Calu3 (cell line): ENCODE data around the gene CAV2. TPM values are rescaled to one million over a fixed set of nuclear protein-coding genes. Genes with fewer than 3 reads are reported as not detected.

ENCODE experiments used
- BruUV-seq: library from RNA; stranded (reverse); fragments of 400-500 nt; replicated peaks from 2 replicates; lab custom pipeline; 2021; lab: Mats Ljungman, UMichigan
- CTCF ChIA-PET: fragments of 300-600 bp; sonication (Branson Sonifier 250); formaldehyde crosslinking; loops from one replicate; lab custom pipeline; 2022; ENCODE audit warnings: antibody characterized with exemption; lab: Charles Lee
- DNase-seq: peaks from one replicate; pipeline ENCODE4 v3.0.0; 2022
- H3K27ac Mint-ChIP-seq: one replicate; pipeline ENCODE4 v1.8.0; 2022; ENCODE audit warnings: mixed read lengths; ENCODE audit not compliant: unreplicated experiment
- H3K27me3 Mint-ChIP-seq: one replicate; pipeline ENCODE4 v1.8.0; 2022; ENCODE audit warnings: mixed read lengths; ENCODE audit not compliant: unreplicated experiment
- H3K36me3 Mint-ChIP-seq: one replicate; pipeline ENCODE4 v1.8.0; 2022; ENCODE audit warnings: mild to moderate bottlenecking, moderate library complexity, mixed read lengths; ENCODE audit not compliant: insufficient read depth, unreplicated experiment
- H3K4me1 Mint-ChIP-seq: one replicate; pipeline ENCODE4 v1.8.0; 2022; ENCODE audit warnings: mild to moderate bottlenecking, low read depth, mixed read lengths; ENCODE audit not compliant: unreplicated experiment
- H3K4me3 Mint-ChIP-seq: one replicate; pipeline ENCODE4 v1.8.0; 2022; ENCODE audit warnings: mild to moderate bottlenecking, low read depth, moderate library complexity, mixed read lengths; ENCODE audit not compliant: unreplicated experiment
- H3K9me3 Mint-ChIP-seq: one replicate; pipeline ENCODE4 v1.8.0; 2022; ENCODE audit warnings: low read depth, mixed read lengths; ENCODE audit not compliant: unreplicated experiment
- intact Hi-C: fragments of 100-400 bp; cut with micrococcal nuclease; formaldehyde crosslinking; loops from one replicate; pipeline ENCODE4 v1.10.0; 2022; ENCODE audit not compliant: unreplicated experiment
- total RNA-seq: library from RNA; stranded (reverse); gene quantifications from 2 replicates; pipeline ENCODE4 v1.2.3, GENCODE V29; 2022
- TF ChIP-seq, protein P1 (sequence below): fragments of 200-600 bp; IDR thresholded peaks from one replicate; pipeline ENCODE4 v1.8.0; 2022; ENCODE audit warnings: antibody characterized with exemption; ENCODE audit not compliant: unreplicated experiment

CAV2 gene
- total RNA-seq, 1 experiment from 2014 or later, result 76.4 TPM

GRCh38 chr7:116554911-116555310 is 55.4 kb downstream of the CAV2 start:
- CTCF ChIA-PET, result interaction anchor here (0.6 kb wide), 1 partner anchor 299 kb away, joined by 5 read pairs; no protein-coding TSS in a partner anchor
- no peaks in the 10 kb centered on the region for H3K4me1 Mint-ChIP-seq
- no peak overlapping the region for H3K27ac Mint-ChIP-seq
- no peaks in the 10 kb centered on the region for H3K36me3 Mint-ChIP-seq
- TF ChIP-seq, protein P1, sequence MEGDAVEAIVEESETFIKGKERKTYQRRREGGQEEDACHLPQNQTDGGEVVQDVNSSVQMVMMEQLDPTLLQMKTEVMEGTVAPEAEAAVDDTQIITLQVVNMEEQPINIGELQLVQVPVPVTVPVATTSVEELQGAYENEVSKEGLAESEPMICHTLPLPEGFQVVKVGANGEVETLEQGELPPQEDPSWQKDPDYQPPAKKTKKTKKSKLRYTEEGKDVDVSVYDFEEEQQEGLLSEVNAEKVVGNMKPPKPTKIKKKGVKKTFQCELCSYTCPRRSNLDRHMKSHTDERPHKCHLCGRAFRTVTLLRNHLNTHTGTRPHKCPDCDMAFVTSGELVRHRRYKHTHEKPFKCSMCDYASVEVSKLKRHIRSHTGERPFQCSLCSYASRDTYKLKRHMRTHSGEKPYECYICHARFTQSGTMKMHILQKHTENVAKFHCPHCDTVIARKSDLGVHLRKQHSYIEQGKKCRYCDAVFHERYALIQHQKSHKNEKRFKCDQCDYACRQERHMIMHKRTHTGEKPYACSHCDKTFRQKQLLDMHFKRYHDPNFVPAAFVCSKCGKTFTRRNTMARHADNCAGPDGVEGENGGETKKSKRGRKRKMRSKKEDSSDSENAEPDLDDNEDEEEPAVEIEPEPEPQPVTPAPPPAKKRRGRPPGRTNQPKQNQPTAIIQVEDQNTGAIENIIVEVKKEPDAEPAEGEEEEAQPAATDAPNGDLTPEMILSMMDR, result no peak
- no TSS peak for BruUV-seq
- no peak overlapping the region for H3K4me3 Mint-ChIP-seq
- H3K9me3 Mint-ChIP-seq, result no peaks in the 10 kb centered on the region
- intact Hi-C loops, result no loop called here
- no peaks in the 10 kb centered on the region for H3K27me3 Mint-ChIP-seq
- no peak for DNase-seq

GRCh38 chr7:116557066-116557585 is 57.6 kb downstream of the CAV2 start:
- no peaks in the 10 kb centered on the region for H3K9me3 Mint-ChIP-seq
- CTCF ChIA-PET, result no interaction called here

GRCh38 chr7:116557901-116558300 is 58.4 kb downstream of the CAV2 start:
- H3K4me1 Mint-ChIP-seq, result no peaks in the 10 kb centered on the region
- intact Hi-C loops, result no loop called here
- no peaks in the 10 kb centered on the region for H3K36me3 Mint-ChIP-seq
- H3K4me3 Mint-ChIP-seq, result no peak overlapping the region
- no peaks in the 10 kb centered on the region for H3K9me3 Mint-ChIP-seq
- H3K27me3 Mint-ChIP-seq, result no peaks in the 10 kb centered on the region
- no peak for DNase-seq
- CTCF ChIA-PET, result no interaction called here
- no peak overlapping the region for H3K27ac Mint-ChIP-seq
- no TSS peak for BruUV-seq
- TF ChIP-seq, protein P1, result no peak

More at GRCh38 chr7:116557066-116557585, 57.6 kb downstream of the CAV2 start:
- TF ChIP-seq, protein P1, result no peak
- BruUV-seq, result no TSS peak
- H3K27me3 Mint-ChIP-seq, result no peaks in the 10 kb centered on the region
- H3K36me3 Mint-ChIP-seq, result no peaks in the 10 kb centered on the region
- no peak for DNase-seq
- intact Hi-C loops, result no loop called here
- H3K4me3 Mint-ChIP-seq, result no peak overlapping the region
- no peaks in the 10 kb centered on the region for H3K4me1 Mint-ChIP-seq
- H3K27ac Mint-ChIP-seq, result no peak overlapping the region

Other genes with a start within 250 kb of the CAV2 start
- 13.3 and 15.9 TPM in 2 replicates for gene CAV1, start 25.3 kb downstream of the CAV2 start, total RNA-seq
- 242 and 249 TPM in 2 replicates for gene MET, start 172.5 kb downstream of the CAV2 start, total RNA-seq